HG02884 (cell line): ENCODE results near the gene ZNF750.

ENCODE experiments used
- ATAC-seq: cut with Tn5 transposase; IDR thresholded peaks from one replicate; pipeline ENCODE4 v1.9.1; 2021; ENCODE audit warnings: mild to moderate bottlenecking, moderate library complexity; ENCODE audit not compliant: unreplicated experiment

The ZNF750 gene

DNA sequence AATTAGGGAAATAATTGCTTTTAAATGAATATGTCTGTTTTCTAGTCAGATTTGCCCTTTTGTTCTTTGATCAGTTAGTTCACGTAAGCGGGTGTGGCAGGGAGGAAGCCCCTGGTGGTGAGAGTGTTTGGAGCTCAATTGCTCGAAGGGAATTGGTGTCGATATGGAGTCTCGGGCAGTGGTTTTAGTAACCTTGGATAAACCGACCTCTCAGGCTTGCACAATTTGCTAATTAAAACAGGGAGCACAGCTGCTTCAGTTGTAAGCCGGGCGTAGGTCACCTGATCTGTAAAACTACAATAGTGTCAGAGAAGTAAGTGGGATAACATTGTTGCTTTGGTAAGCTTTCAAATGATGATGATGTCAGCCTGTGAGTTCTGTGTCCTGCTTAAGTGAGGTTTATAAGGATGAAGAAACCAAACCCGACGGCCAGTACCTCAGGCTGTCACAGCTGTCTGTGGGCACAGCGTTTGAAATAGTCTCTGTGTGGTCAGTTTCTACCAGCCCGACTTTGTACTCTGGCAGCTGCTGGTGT, 2.9 kb downstream of the ZNF750 start:
- no peak for ATAC-seq

DNA sequence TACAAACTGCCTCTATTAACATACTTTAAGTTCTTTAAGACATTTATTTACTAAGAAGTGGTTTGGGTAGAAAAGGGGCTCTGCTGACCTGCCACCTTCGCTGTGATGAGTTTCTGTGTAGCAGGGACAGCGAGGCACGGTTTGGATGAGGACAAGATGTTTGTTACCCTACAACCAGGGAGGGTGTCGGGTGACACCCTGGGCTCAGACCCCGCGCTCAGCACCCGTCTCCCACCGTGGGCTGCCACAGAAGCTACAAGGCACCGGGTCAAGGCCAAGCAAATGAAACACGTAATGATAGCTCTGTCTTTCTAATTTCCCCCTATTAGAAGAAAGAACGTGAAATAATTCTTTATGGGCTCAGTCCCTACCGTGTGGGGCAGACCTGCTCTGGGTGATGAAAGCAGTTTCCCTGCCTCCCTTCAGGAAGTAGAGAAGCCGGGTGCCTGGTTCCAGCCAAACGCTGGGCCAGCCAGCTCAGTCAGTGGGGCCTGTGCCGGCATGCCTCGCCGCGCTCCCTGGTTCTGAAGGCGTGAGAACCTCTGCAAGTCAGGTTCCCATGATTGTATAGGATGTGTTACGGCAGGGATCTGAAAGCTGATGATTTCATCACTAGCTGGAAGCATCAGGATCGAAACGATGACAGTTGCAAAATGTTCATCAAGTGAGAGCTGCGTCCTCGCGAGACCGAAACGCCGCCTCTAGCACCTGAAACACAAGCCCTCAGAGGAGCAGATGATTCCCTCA, 3.9 kb downstream of the ZNF750 start:
- ATAC-seq: no peak

DNA sequence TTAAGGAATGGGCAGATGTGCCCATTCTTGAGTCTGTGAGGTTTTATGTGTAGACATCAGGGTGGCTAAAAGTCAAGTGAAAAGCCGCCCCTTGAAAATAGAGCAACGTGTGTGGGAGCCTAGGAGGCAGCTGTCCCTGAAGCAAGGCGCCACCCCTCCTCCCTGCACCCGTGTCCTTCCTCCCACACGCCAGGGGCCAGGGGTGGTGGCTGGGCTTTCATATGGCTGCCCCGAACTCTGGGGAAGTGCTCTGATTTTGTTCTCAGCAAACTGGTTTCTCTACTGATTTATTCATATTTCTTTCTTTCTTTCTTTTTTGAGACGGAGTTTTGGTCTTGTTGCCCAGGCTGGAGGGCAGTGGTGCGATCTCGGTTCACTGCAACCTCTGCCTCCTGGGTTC, 4.7 kb downstream of the ZNF750 start:
- no peak for ATAC-seq

- no peak for ATAC-seq
Measured at GRCh38 chr17:82832881-82833475, 6.8 kb downstream of the ZNF750 start.

DNA sequence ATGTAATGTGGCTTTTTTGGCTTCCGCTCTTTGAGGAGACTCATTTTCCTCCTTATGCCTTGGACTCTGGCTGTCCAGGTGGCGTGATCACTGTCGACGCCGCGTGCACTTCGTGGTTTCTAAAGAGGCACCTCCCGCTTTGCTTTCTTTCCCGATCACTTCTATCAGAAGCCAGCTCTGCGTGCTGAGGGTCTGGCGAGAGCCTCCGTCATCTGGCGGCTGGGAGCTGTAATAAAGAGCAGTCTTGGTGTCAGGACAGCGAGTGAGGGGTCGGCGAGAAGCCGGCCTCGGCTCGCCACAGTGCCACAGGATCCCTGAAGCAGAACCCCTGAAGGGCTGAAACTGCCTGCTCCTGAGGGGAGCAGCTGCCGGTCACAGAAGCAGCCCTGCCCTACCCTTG, 7.4 kb downstream of the ZNF750 start:
- no peak for ATAC-seq

GRCh38 chr17:82831818-82832200, 8.0 kb downstream of the ZNF750 start:
- no peak for ATAC-seq

- ATAC-seq: no peak
Measured at GRCh38 chr17:82831041-82831817, 8.6 kb downstream of the ZNF750 start.

DNA sequence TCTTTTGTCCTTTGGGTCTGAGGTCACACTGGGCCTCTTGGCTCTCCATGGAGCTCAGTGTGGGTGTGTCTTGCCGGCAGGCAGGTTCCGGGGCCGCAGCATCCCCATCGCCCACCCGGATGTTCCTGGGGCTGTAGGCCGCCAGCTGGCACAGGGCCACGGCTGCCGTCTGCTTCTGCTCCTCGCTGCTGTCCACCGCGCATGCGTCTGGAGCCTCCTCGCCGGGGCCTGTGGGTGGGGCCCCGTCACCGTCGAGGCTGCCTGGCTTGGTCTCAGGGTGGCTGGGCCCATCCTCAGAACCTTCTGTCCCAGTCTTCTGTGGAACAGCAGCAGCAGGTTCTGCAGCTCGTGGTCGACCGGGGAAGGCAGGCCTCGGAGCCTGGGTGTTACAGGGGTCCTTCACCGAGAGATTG, 9.6 kb downstream of the ZNF750 start:
- ATAC-seq: no peak

DNA sequence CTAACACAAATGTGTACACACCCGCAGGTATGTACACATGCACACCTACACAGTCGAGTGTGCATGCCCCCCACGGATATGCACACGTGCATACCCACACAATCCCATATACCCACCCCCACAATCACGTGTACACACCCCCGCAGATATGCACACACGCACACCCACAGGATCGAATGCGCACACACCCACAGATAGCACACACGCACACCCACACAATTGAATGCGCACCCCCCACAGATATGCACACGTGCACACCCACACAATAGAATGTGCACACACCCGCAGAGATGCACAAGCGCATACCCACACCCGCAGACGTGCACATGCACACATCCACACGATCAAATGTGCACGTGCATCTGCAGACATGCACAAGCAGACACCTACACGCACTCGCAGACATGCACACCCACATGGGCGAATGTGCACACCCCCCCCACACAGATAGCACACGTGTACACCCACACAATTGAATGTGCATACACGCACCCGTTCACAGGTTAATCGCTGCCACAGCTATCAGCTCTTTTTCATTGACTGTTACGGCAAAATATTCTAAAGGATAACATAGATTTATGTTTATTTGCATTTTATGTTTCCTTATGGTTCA, 10.8 kb downstream of the ZNF750 start:
- no peak for ATAC-seq

DNA sequence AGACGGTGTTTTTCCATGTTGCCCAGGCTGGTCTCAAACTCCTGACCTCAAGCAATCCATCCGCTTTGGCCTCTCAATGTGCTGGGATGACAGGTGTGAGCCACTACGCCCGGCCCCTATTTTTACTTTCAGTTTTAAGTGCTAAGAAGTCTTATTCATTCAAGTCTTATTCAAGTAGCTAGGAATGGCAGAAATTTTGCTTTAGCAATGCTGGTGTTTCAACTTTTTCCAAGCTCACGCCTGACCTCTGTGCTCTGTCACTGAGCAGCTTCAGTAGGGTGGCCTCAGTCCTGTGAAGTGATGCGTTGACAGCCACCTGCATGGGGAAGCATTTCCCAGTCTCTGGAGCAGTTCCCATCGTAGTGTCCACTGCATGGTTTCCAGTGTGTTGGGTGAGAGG, 12.9 kb downstream of the ZNF750 start:
- no peak for ATAC-seq

- ATAC-seq: no peak
Measured at GRCh38 chr17:82826211-82826610, 13.6 kb downstream of the ZNF750 start.

DNA sequence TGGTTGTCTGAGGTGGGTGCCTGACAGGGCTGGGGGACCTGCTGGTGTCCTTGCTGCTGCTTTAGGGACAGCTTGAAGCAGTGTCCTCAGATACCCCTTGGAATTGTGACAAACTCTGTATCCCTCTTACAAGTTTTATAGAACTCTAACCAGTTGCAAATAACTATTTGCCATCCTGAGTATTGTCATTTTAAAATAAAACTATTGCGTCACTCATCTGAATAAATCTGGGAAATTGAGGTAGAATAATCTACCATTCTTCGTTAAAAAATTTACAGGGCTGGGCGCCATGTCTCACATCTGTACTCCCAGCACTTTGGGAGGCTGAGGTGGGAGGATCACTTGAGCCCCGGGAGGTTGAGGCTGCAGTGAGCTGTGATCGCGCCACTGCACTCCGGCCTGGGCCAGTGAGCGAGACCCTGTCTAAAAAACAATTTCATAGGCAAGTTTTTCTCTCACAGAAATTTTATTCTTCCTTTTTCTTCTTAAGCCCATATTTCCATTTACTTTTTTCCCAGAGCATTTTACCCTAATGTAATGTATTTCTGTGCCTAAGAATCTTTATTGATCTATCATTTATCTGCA, 14.2 kb downstream of the ZNF750 start:
- ATAC-seq: no peak

DNA sequence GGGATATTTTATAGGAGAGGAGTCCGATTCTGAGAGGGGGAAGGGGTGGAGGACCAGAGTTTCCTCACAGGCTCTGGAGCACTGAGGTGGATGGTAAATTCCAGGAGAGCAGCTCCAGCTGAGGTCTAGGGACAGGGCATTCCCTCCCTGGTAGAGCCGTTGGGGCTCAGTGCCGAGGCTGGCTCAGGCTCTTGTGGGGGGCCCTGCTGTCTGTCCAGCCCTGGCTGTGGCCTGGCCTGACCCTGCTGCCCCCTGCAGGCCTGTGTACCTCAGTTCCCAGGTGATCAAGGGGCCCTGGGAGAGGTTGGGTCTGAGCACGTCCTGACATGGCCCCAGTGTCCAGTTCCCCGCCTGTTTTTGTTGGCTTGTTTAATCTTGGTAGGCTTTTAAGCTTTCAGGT, 16.8 kb downstream of the ZNF750 start:
- ATAC-seq: no peak

GRCh38 chr17:82822281-82822680, 17.5 kb downstream of the ZNF750 start:
- no peak for ATAC-seq

DNA sequence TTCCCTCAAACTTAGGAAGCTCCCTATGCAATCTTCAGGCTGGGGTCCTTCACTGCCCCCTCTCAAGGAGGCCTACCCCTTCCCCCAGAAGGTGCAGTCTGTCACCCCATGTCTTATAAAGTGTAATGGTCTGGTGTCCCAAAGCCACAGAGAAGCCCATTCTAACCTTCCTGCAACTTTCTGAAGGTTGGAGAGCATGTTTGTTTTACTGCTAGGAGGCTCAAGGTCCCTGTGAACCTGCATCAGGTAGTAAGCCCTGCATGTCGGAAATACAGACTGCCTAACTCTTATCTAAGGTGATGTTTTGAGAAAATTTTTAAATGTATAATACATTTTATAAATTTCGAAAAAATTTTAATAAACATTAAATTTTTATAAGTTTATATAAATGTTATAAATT, 18.3 kb downstream of the ZNF750 start:
- no peak for ATAC-seq

DNA sequence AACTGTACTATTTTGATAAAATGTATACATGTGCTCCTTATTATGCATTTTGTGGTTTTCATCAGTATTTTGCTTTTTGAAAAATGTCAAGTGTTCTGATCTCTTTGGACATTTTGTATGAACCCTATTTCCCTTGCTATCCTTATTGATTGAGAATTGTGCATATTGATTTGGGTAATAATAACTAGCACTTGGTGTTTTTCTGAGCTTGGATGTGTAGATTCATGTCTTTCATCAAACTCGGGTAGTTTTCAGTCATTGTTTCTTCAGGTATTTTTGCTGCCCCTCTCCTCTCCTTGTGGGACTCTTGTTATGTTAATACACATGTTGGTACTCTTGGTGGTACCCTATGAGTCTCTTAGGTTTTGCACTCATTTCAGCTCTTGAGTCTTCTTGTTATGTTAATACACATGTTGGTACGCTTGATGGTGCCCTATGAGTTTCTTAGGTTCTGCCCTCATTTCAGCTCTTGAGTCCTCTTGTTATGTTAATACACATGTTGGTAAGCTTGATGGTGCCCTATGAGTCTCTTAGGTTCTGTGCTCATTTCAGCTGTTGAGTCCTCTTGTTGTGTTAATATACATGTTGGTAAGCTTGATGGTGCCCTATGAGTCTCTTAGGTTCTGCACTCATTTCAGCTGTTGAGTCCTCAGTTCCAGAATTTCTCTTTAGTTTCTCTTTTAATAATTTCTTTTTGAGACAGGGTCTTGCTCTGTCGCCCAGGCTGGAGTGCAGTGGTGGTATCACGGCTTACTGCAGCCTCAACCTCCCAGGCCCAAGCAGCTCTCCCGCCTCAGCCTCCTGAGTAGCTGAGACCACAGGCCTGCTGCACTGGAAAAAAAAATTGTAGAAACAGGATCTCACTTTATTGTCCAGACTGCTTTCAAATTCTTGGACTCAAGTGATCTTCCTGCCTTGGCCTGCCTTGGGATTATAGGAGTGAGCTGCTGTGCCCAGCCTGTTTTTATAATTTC, 19.3 kb downstream of the ZNF750 start:
- no peak for ATAC-seq

DNA sequence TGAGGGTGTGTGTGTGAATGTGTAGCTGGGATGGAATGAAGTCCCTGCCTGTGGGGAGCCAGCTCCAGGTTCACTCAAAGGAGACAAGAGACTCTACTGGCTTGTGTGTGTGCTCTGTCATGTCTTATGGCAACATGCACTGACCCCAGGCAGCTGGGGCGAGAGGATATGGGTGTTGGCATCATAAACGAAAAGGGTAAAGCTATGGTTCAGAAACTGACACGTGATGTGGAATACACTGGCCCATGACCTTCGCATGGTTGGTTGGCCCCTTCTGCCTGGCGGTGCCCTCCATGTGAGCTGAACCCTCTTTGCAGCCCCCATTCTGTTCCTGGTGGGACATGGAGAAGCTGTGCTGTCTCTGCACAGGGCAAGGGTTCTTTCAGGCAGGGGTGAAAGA, 21.9 kb downstream of the ZNF750 start:
- ATAC-seq: no peak

DNA sequence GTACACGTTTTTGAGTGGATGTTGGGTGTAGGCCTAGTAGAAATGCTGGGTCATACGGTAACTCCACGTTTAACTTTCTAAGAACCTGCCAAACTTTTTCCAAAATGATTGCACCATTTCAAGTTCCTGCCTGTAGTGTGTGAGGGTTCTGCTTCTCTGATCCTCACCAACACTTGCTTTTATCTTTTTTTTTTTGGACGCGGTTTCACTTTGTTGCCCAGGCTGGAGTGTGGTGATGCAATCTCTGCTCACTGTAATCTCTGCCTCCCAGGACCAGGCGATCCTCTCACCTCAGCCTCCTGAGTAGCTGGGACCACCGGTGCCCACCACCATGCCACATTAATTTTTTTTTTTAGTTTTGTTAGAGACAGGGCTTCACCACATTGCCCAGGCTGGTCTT, 23.5 kb downstream of the ZNF750 start:
- ATAC-seq: no peak

- no peak for ATAC-seq
Measured at GRCh38 chr17:82815790-82816305, 24.0 kb downstream of the ZNF750 start.

DNA sequence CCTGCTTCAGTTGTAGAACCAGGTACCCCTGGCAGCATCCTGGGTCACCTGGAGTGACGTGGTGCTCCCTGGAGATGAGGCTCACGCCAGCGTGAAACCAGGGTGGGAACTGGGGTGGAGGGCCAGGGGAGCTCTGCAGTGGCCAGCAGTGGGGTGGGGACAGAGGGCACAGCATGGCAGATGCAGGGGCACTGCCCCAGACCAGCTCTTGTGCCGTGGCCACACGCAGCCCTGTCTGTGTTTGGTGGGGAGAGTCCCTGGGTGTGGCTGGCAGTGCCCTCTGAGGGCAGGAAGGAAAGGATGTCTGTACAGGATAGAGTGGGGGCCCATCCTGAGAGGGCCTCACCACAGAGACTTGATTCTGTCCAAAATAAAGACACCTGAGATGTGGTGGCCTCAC, 24.5 kb downstream of the ZNF750 start:
- no peak for ATAC-seq
